HG03469 (cell line): ENCODE results near the gene PDS5B.

ENCODE experiments used
- ATAC-seq: cut with Tn5 transposase; IDR thresholded peaks from one replicate; pipeline ENCODE4 v1.9.1; 2021; ENCODE audit warnings: mild to moderate bottlenecking, moderate library complexity, moderate number of reproducible peaks; ENCODE audit not compliant: unreplicated experiment

PDS5B gene

DNA sequence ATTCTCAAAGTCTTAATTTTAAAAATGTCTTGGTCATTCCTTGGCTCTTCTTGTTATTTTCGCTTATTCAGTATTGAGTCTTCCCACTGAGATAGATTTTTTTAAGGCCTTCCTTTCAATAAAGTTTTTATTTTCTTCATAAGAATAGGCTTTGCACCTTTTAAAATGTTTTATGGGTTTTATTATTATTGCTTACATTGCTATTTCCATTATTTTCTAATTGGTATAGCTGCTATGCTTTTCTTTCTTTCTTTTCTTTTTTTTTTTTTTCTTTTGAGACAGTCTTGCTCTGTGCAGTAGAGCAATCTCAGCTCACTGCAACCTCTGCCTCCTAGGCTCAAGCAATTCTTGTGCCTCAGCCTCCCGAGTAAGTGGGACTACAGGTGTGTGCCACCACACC is 195.7 kb downstream of the PDS5B start:
- ATAC-seq = no peak

DNA sequence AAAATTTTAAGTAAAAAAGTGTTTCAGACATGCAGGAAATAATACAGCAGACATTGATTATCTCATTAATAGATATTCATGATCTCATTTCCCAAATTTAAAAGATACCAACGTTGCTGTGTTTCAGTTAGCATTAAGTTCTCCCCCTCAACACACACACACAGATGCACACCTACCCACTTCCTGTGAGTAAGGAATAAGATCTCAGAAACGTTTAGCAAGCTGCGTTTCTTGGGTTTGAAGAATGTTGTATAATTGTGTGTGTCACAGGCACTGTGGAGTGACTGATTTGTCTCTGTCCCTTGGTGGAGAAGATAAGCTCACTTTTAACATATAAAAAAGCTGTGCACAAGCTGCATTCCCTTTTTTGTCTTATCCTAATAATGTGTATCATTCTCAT is 196.8 kb downstream of the PDS5B start:
- ATAC-seq = no peak

GRCh38 chr13:32790731-32791130 is 204.5 kb downstream of the PDS5B start:
- ATAC-seq = no peak

- ATAC-seq = peak; percentile 78
These were observed 205.4 kb downstream of the PDS5B start for GRCh38 chr13:32791545-32792172.

DNA sequence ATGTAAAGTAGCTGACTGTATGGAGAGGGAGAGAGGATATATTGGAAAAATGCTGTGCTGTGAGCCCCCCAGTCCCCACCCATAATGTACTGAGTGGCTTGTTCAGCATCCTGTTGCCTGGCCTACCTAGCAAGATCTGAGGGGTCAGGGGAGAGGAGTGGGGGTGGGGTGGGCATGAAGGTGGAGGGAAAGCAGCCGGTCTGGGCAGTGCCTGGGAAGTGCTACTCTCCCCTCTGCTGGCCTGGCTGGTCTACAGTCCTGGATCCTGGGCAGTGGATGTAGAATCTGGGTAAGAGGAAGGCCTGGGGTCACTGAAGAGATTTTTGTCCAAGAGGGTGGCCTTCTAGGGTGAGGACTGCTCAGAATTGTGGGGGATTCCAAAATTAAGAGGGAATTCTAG is 210.5 kb downstream of the PDS5B start:
- ATAC-seq = no peak

GRCh38 chr13:32802159-32802558 is 215.9 kb downstream of the PDS5B start:
- ATAC-seq = no peak

DNA sequence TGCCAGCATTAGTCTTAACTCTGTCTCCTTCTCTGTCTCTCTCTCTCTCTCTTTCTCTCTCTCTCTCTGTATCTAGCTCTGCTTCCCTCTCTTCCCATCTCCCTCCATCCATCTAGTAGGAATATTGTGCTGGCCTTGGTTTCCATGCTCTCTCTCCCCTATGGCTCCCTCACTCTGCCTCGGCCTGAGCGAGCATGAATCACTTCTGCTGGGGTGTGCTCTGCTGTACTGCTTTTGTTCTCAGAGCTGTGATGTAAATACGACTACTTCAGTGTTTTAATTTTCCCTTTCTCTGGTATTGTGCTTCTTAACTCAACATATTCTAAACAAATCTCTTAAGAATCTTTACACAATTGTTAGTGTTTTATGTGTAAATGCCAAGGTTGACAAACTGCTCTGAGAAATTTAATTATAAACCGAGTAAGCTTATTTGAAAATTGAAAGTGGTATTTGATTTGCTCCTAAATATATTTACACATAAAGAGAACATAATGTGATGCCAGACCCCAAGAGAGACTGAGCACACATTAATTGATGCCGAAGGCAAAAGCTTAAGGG is 218.5 kb downstream of the PDS5B start:
- no peak for ATAC-seq

GRCh38 chr13:32811297-32811800 is 225.1 kb downstream of the PDS5B start:
- peak; percentile 85 for ATAC-seq

GRCh38 chr13:32821149-32821688 is 235.0 kb downstream of the PDS5B start:
- no peak for ATAC-seq

DNA sequence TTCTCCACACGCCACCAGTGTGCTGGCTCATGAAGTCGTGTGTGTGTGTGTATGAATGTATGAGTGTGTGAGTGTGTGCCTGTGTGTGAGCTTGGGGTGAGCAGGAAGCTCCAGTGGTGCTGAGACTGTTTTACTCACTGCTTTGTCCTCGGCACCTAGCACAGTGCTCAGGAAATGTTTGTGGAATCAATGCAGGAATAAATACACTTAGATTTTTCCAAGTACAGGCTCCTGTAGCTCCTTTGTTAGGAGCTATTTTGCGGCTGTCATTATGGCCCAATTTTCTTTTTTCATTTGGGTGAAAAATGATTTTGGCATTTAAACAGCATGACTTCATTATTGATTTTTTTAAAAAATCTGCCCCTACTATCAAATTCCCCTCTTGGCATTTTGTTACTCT is 236.5 kb downstream of the PDS5B start:
- ATAC-seq = no peak

DNA sequence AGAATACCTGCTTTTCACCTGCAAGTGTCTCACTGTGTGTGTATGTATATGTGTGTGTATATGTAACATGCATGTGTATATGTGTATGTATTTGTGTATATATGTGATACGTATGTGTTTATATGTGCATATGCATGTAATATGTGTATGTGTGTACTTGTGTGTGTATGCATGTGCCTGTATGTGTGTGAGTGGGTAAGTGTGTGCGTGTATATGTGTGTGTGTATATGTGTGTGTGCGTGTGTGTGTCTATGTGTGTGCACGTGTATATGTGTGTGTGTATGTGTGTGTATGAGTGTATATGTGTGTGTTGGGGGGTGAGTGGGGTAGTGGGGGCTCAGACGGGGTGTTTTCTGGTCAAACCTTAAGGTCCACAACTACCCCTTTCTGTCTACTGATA is 237.3 kb downstream of the PDS5B start:
- no peak for ATAC-seq

GRCh38 chr13:32824061-32824460 is 237.8 kb downstream of the PDS5B start:
- no peak for ATAC-seq

DNA sequence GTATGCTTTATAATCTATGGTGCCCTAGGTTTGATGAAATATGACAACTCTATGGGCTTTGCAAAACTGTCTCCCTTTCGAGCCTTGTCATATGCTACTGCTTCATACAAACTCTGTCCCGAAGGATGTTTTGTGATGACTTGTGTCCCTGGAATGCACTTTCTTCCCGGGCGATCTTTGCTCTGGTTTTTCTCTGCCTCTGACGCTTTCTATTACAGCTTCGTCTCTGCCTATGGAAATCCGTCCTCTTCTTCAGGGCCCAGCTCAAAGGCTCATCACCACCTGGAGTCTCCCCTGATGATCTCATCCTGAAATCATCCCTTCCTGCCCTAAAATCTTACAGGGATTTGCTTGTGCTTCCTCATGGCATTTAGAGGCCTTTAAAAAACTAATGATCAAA is 238.4 kb downstream of the PDS5B start:
- no peak for ATAC-seq

- ATAC-seq = no peak
These were observed 239.2 kb downstream of the PDS5B start for GRCh38 chr13:32825481-32825880.

DNA sequence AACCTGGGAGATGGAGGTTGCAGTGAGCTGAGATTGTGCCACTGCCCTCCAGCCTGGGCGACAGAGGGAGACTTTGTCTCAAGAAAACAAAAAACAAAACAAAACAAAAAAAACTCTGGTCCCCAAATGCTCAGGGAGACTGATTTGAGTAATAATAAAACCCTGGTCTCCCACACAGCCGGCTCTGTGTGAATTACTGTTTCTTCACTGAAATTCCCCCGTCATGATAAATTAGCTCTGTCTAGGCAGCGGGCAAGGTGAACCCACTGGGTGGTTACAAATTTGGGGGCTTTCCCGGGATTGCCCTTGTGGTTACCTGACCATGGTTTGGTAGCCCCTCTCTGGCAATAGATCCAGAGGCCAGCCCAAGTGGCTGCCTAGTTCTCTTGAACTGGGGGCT is 240.1 kb downstream of the PDS5B start:
- ATAC-seq = peak; percentile 41
